Liver (tissue), 9 donors: ENCODE data around the gene LDHB. TPM values are rescaled to one million over a fixed set of nuclear protein-coding genes. Genes with fewer than 3 reads are reported as not detected.

ENCODE experiments used
- DNase-seq: peaks from one replicate; pipeline ENCODE4 v3.0.0-alpha.2; 2017; ENCODE audit warnings: low spot score
- H3K27ac ChIP-seq, 2 donors: one replicate each; pipeline ENCODE4 v1.7.0; 2013; ENCODE audit warnings: inconsistent platforms in 2 of 2, low read length in 2 of 2, control low read depth in 1 of 2, low read depth in 1 of 2, mild to moderate bottlenecking in 1 of 2
- H3K27me3 ChIP-seq, 4 donors: one replicate each; pipeline versions ENCODE4 v1.6.1 to v1.7.0; 2013; ENCODE audit warnings: low read length in 3 of 4, inconsistent platforms in 1 of 4, mild to moderate bottlenecking in 1 of 4, moderate library complexity in 1 of 4; ENCODE audit not compliant: control insufficient read depth in 4 of 4, insufficient read depth in 4 of 4
- H3K36me3 ChIP-seq, 4 donors: one replicate each; pipeline versions ENCODE4 v1.6.1 to v1.7.0; 2013; ENCODE audit warnings: low read length in 3 of 4, mild to moderate bottlenecking in 3 of 4, low read depth in 1 of 4, moderate library complexity in 1 of 4; ENCODE audit not compliant: control insufficient read depth in 4 of 4, insufficient read depth in 3 of 4
- H3K4me1 ChIP-seq, 4 donors: one replicate each; pipeline versions ENCODE4 v1.6.1 to v1.7.0; 2013; ENCODE audit warnings: low read length in 3 of 4, mild to moderate bottlenecking in 3 of 4, moderate library complexity in 1 of 4; ENCODE audit not compliant: control insufficient read depth in 4 of 4, insufficient read depth in 4 of 4
- H3K4me3 ChIP-seq, 3 donors: one replicate each; pipeline versions ENCODE4 v1.6.1 to v1.7.0; 2013; ENCODE audit warnings: low read length in 3 of 3, control low read depth in 1 of 3, low read depth in 1 of 3, mild to moderate bottlenecking in 1 of 3
- H3K9ac ChIP-seq, 2 donors: one replicate each; pipeline ENCODE4 v1.7.0; 2013; ENCODE audit warnings: low read length in 2 of 2, mild to moderate bottlenecking in 2 of 2, moderate library complexity in 2 of 2, control low read depth in 1 of 2, low read depth in 1 of 2
- H3K9me3 ChIP-seq, 4 donors: one replicate each; pipeline versions ENCODE4 v1.6.1 to v1.7.0; 2013; ENCODE audit warnings: low read length in 3 of 4; ENCODE audit not compliant: control insufficient read depth in 4 of 4
- CTCF ChIP-seq: fragments of 150-350 bp; IDR thresholded peaks from 2 replicates; pipeline ENCODE4 v1.5.1; 2017; ENCODE audit warnings: improper control_type of control experiment, low read depth, low read length; ENCODE audit not compliant: missing input control
- EGR1 ChIP-seq, 2 donors: IDR thresholded peaks; 2 replicates each; pipeline ENCODE4 v1.6.1; 2016 to 2018; ENCODE audit warnings: antibody characterized with exemption in 2 of 2, low read depth in 2 of 2
- FOXA1 ChIP-seq: IDR thresholded peaks from 2 replicates; pipeline ENCODE4 v1.6.1; 2016; ENCODE audit warnings: antibody characterized with exemption
- FOXA2 ChIP-seq: IDR thresholded peaks from 2 replicates; pipeline ENCODE4 v1.6.1; 2016; ENCODE audit warnings: antibody characterized with exemption
- GABPA ChIP-seq, 2 donors: IDR thresholded peaks in 1 of 2; conservative IDR thresholded peaks in 1 of 2; 2 replicates each; pipeline ENCODE4 v1.6.1; 2016; ENCODE audit warnings: antibody characterized with exemption in 2 of 2, mild to moderate bottlenecking in 1 of 2, moderate library complexity in 1 of 2
- HNF4A ChIP-seq, 2 donors: conservative IDR thresholded peaks; 2 replicates each; pipeline ENCODE4 v1.6.1; 2016; ENCODE audit warnings: antibody characterized with exemption in 2 of 2, mild to moderate bottlenecking in 2 of 2
- HNF4G ChIP-seq: IDR thresholded peaks from 2 replicates; pipeline ENCODE4 v1.6.1; 2016; ENCODE audit warnings: antibody characterized with exemption
- JUND ChIP-seq, 2 donors: IDR thresholded peaks; 2 replicates each; pipeline ENCODE4 v1.6.1; 2016; ENCODE audit warnings: antibody characterized with exemption in 2 of 2
- NR2F2 ChIP-seq: IDR thresholded peaks from 2 replicates; pipeline ENCODE4 v1.6.1; 2016; ENCODE audit warnings: antibody characterized with exemption
- RAD21 ChIP-seq, 2 donors: IDR thresholded peaks; 2 replicates each; pipeline ENCODE4 v1.6.1; 2016; ENCODE audit warnings: antibody characterized with exemption in 2 of 2, mild to moderate bottlenecking in 2 of 2
- REST ChIP-seq: IDR thresholded peaks from 2 replicates; pipeline ENCODE4 v1.6.1; 2016; ENCODE audit warnings: antibody characterized with exemption, mild to moderate bottlenecking
- RXRA ChIP-seq, 2 donors: IDR thresholded peaks; 2 replicates each; pipeline ENCODE4 v1.6.1; 2017 to 2018; ENCODE audit warnings: antibody characterized with exemption in 2 of 2, mild to moderate bottlenecking in 1 of 2
- SP1 ChIP-seq: IDR thresholded peaks from 2 replicates; pipeline ENCODE4 v1.6.1; 2018; ENCODE audit warnings: antibody characterized with exemption, mild to moderate bottlenecking
- TAF1 ChIP-seq: conservative IDR thresholded peaks from 2 replicates; pipeline ENCODE4 v1.6.1; 2016; ENCODE audit warnings: antibody characterized with exemption, mild to moderate bottlenecking
- YY1 ChIP-seq: IDR thresholded peaks from 2 replicates; pipeline ENCODE4 v1.6.1; 2016; ENCODE audit warnings: antibody characterized with exemption, mild to moderate bottlenecking
- ZBTB33 ChIP-seq: IDR thresholded peaks from 2 replicates; pipeline ENCODE4 v1.6.1; 2016; ENCODE audit warnings: antibody characterized with exemption
- WGBS: extraction: QIAGEN DNeasy Blood & Tissue Kit; methylation state at CpG from one replicate; pipeline ENCODE4 v1.1.7; 2013; 5-methylcytosine and 5-hydroxymethylcytosine counted together
- polyA plus RNA-seq, 2 donors: library from polyadenylated mRNA; stranded (reverse) in 1 of 2; unstranded in 1 of 2; fragments of 200-250 nt in 1 of 2; fragments of >200 nt in 1 of 2; fragmentation: Nextera tagmentation in 1 of 2; extraction: Ambion mirVana in 1 of 2; gene quantifications; one replicate each; pipeline versions ENCODE4 v1.2.1 to v1.2.3, GENCODE V29; 2013 to 2015
- total RNA-seq, 2 donors: library from RNA; depleted of rRNA; stranded (reverse); fragments of >200 nt; gene quantifications; one replicate each; pipeline ENCODE4 v1.2.3, GENCODE V29; 2014
- TF ChIP-seq, protein P1 (sequence below): IDR thresholded peaks from 2 replicates; pipeline ENCODE4 v1.6.1; 2016; ENCODE audit warnings: antibody characterized with exemption
- TF ChIP-seq, protein P2 (sequence below): IDR thresholded peaks from 2 replicates; pipeline ENCODE4 v1.6.1; 2016; ENCODE audit warnings: antibody characterized with exemption
- donor health status: healthy.
- donor health status: healthy.
- donor health status: healthy.
- donor health status: healthy.
- donor health status: healthy.

Gene LDHB
- total and polyA plus RNA-seq, 4 donors: 20.9 to 99.7 (median 42.3) TPM

GRCh38 chr12:21634245-21634644 lies 23.4 kb downstream of the LDHB start:
- no peaks in the 10 kb centered on the region for H3K4me1 ChIP-seq
- H3K36me3 ChIP-seq: peaks cover 0 to 2% (median 0%) of the 10 kb centered on the region in 4 donors
- H3K27ac ChIP-seq: no peak overlapping the region
- WGBS: 99% methylated on average over 3 of the region's 3 CpGs
- H3K4me3 ChIP-seq: no peak overlapping the region
- TF ChIP-seq, protein P1, sequence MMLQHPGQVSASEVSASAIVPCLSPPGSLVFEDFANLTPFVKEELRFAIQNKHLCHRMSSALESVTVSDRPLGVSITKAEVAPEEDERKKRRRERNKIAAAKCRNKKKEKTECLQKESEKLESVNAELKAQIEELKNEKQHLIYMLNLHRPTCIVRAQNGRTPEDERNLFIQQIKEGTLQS: no peak
- TF ChIP-seq REST: no peak
- no peak for TF ChIP-seq NR2F2
- no peak for TF ChIP-seq FOXA2
- TF ChIP-seq RXRA (IDR thresholded peaks at IDR 0.05): no peak
- no peak for TF ChIP-seq ZBTB33
- TF ChIP-seq CTCF: no peak
- no peak for TF ChIP-seq HNF4A (conservative IDR thresholded peaks at IDR 0.05)
- TF ChIP-seq JUND (IDR thresholded peaks at IDR 0.05): no peak
- TF ChIP-seq GABPA (IDR thresholded peaks at IDR 0.05 in 1 of 2, conservative IDR thresholded peaks at IDR 0.05 in 1 of 2): no peak
- no peak for TF ChIP-seq SP1
- no peak for TF ChIP-seq HNF4G
- TF ChIP-seq YY1: no peak
- TF ChIP-seq TAF1: no peak
- no peak for TF ChIP-seq EGR1 (IDR thresholded peaks at IDR 0.05; ENCODE audit: low read depth in 2 of 2)
- TF ChIP-seq, protein P2, sequence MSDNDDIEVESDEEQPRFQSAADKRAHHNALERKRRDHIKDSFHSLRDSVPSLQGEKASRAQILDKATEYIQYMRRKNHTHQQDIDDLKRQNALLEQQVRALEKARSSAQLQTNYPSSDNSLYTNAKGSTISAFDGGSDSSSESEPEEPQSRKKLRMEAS: no peak
- no peaks in the 10 kb centered on the region for H3K27me3 ChIP-seq
- no peak overlapping the region for H3K9ac ChIP-seq
- H3K9me3 ChIP-seq: no peaks in the 10 kb centered on the region
- DNase-seq: no peak

- 57% methylated on average over 2 of the region's 2 CpGs for WGBS
- no peaks in the 10 kb centered on the region for H3K4me1 ChIP-seq
- no peak for DNase-seq
- H3K9me3 ChIP-seq: no peaks in the 10 kb centered on the region
- no peaks in the 10 kb centered on the region for H3K36me3 ChIP-seq
- no peak overlapping the region for H3K4me3 ChIP-seq
- H3K9ac ChIP-seq: no peak overlapping the region
- H3K27ac ChIP-seq: no peak overlapping the region
- no peaks in the 10 kb centered on the region for H3K27me3 ChIP-seq
- TF ChIP-seq HNF4G (no peak), RAD21 (IDR thresholded peaks at IDR 0.05) (no peak), NR2F2 (no peak), ZBTB33 (no peak), GABPA (IDR thresholded peaks at IDR 0.05 in 1 of 2, conservative IDR thresholded peaks at IDR 0.05 in 1 of 2) (no peak), EGR1 (IDR thresholded peaks at IDR 0.05; ENCODE audit: low read depth in 2 of 2) (no peak), FOXA1 (no peak), YY1 (no peak), HNF4A (conservative IDR thresholded peaks at IDR 0.05) (no peak), SP1 (no peak), RXRA (IDR thresholded peaks at IDR 0.05) (no peak), CTCF (no peak)
- TF ChIP-seq, protein P2: no peak
Observed at GRCh38 chr12:21631367-21631766, 26.3 kb downstream of the LDHB start.
